VCaP (cell line): ENCODE results near the gene RTL1.

Source experiments
- H3K27ac ChIP-seq: fragments of 450-650 bp; 2 replicates; pipeline ENCODE4 v1.5.1; 2017
- CTCF ChIP-seq: fragments of 450-650 bp; conservative IDR thresholded peaks from 2 replicates; pipeline ENCODE4 v1.5.1; 2017; ENCODE audit warnings: mild to moderate bottlenecking, moderate library complexity

The RTL1 gene

GRCh38 chr14:100902295-100903133 lies 1.0 kb downstream of the RTL1 start:
- peak; percentile 22; the same call in 1 of the 2 replicates for TF ChIP-seq CTCF
- no peak overlapping the region for H3K27ac ChIP-seq

- H3K27ac ChIP-seq, result no peak overlapping the region
- TF ChIP-seq CTCF, result no peak
Observed at GRCh38 chr14:100901391-100902183, 1.9 kb downstream of the RTL1 start.

GRCh38 chr14:100900837-100901390 lies 2.6 kb downstream of the RTL1 start:
- no peak overlapping the region for H3K27ac ChIP-seq
- TF ChIP-seq CTCF, result peak; percentile 62

GRCh38 chr14:100899884-100900771 lies 3.4 kb downstream of the RTL1 start:
- H3K27ac ChIP-seq, result no peak overlapping the region
- no peak for TF ChIP-seq CTCF

- no peak for TF ChIP-seq CTCF
- no peak overlapping the region for H3K27ac ChIP-seq
Observed at GRCh38 chr14:100898935-100899883, 4.3 kb downstream of the RTL1 start.

GRCh38 chr14:100898465-100898864 lies 5.1 kb downstream of the RTL1 start:
- no peak for TF ChIP-seq CTCF
- no peak overlapping the region for H3K27ac ChIP-seq
